Coronary artery (tissue), 2 donors: ENCODE measurements around the gene RAB36.

Source experiments
- DNase-seq: peaks from one replicate; pipeline ENCODE4 v3.0.0-alpha.2; 2017; ENCODE audit warnings: low spot score
- H3K27ac ChIP-seq, 2 donors: fragments of 200-600 bp; sonication (generic); one replicate each; pipeline ENCODE4 v1.5.1; 2016 to 2019
- H3K4me3 ChIP-seq: fragments of 200-600 bp; sonication (generic); 2 replicates; pipeline ENCODE4 v1.5.1; 2016; ENCODE audit warnings: mild to moderate bottlenecking, moderate library complexity
- TF ChIP-seq, protein P1 (sequence below): fragments of 200-600 bp; sonication (generic); IDR thresholded peaks from one replicate; pipeline ENCODE4 v1.5.1; 2019; ENCODE audit warnings: antibody characterized with exemption

Gene RAB36, protein sequence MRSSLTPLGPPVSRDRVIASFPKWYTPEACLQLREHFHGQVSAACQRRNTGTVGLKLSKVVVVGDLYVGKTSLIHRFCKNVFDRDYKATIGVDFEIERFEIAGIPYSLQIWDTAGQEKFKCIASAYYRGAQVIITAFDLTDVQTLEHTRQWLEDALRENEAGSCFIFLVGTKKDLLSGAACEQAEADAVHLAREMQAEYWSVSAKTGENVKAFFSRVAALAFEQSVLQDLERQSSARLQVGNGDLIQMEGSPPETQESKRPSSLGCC

DNA sequence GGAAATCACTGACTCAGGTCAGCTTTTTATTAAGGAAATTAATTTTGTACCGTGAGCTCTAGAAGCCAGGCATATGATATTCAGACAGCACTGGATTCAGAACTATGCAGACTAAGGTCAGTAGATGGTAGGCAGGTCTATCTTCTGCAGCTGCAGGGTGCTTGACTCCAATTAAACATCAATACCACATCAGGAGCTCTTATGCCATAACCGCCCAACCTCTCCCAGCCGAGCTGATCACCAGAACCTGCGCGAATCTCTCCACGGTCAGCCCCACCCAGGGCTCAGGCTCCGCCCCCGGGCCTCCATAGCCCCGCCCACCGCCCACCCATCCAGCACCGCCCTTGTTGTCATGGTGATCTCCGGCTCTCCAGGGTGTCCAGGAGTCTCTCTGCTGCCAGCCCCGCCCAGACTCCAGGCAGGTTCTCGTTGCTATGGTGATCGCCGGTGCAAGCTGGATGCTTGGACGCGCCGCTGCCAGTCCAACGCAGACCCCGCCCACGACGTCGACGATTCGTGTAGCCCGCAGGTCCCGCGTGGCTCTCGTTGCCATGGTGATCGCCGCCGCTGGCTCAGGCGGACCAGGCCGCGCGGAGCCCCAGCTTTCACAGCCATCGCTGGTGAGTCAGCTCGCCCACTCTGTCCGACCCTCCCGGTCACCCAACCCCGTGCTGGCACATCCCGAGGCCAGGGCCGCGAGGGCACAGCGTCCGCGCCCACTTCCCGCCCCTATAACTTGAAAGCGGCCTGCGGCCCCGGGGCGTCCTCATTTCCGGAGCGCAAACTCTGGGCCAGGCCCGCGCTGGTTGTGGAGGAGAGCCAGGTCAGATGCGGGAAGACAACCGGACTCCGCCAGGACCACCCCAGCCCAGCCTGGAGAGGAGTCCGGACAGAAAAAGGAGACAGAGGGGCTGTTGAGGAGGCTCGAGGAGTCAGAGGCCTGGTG is at the start of gene RAB36:
TSS of gene RAB36 (plus strand) at position 546 of the 946 bp plus-strand sequence. CDS start 1,140 bp downstream, outside the sequence.
- DNase-seq = peak; percentile 99
- TF ChIP-seq, protein P1, sequence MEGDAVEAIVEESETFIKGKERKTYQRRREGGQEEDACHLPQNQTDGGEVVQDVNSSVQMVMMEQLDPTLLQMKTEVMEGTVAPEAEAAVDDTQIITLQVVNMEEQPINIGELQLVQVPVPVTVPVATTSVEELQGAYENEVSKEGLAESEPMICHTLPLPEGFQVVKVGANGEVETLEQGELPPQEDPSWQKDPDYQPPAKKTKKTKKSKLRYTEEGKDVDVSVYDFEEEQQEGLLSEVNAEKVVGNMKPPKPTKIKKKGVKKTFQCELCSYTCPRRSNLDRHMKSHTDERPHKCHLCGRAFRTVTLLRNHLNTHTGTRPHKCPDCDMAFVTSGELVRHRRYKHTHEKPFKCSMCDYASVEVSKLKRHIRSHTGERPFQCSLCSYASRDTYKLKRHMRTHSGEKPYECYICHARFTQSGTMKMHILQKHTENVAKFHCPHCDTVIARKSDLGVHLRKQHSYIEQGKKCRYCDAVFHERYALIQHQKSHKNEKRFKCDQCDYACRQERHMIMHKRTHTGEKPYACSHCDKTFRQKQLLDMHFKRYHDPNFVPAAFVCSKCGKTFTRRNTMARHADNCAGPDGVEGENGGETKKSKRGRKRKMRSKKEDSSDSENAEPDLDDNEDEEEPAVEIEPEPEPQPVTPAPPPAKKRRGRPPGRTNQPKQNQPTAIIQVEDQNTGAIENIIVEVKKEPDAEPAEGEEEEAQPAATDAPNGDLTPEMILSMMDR = no peak

DNA sequence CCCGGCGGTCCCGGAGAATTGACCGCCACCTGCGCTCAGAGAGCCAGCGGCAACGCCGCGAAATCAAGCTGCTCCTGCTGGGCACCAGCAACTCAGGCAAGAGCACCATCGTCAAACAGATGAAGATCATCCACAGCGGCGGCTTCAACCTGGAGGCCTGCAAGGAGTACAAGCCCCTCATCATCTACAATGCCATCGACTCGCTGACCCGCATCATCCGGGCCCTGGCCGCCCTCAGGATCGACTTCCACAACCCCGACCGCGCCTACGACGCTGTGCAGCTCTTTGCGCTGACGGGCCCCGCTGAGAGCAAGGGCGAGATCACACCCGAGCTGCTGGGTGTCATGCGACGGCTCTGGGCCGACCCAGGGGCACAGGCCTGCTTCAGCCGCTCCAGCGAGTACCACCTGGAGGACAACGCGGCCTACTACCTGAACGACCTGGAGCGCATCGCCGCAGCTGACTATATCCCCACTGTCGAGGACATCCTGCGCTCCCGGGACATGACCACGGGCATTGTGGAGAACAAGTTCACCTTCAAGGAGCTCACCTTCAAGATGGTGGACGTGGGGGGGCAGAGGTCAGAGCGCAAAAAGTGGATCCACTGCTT is 49.4 kb upstream of the RAB36 start:
- no peak overlapping the region for H3K27ac ChIP-seq

More for the DNA sequence above, at the start of gene RAB36:
- Histone ChIP-seq H3K27ac (peak within 1 kb of the TSS; percentile 51 to 67), H3K4me3 (peak within 1 kb of the TSS; percentile 69)

DNA sequence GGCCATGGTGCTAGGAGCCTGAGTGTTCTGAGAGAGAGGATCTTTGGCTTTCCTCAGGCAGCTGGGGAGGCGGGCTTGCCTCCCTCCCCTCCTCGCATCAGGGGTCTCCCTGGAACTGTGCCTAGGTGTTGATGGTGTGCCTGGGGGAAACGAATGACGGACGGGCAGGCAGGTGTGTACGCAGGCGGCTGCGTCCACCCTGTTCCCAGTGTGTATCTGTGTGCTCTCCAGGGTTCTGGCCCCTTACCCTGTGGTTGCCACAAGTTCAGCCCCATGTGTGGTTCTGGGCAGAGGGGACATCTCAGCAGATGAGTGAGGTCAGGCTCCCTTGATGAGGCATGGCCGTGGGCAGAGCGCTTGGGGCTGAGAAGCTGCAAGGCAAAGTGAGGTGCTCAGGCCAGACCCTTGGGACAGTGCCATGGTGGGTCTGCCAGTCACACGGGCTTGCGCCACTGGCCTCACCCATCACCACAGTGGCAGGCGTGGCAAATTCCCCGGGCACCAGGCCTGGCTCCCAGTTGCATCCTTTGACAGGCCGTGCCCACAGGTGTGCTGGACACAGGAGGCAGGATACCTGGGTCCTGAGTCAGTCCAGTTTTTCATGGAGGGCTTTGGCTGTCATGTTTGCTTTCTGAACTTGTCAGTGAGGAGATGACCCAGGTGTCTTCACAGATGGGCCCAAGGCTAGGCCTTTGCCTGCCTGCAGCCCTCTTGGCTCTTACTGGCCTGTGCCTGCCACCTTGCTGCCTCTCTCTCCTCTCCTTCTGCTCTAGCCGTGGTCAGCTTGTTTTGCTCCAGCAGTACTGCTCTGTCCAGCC is 47.7 kb upstream of the RAB36 start:
- Histone ChIP-seq H3K4me3 (no peak overlapping the region), H3K27ac (peak overlapping the region in 1 of 2 donors; percentile 74)
- TF ChIP-seq, protein P1 = no peak
- DNase-seq = no peak

More for the DNA sequence above, 49.4 kb upstream of the RAB36 start:
- no peak overlapping the region for H3K4me3 ChIP-seq
- TF ChIP-seq, protein P1 = no peak
- DNase-seq = no peak

DNA sequence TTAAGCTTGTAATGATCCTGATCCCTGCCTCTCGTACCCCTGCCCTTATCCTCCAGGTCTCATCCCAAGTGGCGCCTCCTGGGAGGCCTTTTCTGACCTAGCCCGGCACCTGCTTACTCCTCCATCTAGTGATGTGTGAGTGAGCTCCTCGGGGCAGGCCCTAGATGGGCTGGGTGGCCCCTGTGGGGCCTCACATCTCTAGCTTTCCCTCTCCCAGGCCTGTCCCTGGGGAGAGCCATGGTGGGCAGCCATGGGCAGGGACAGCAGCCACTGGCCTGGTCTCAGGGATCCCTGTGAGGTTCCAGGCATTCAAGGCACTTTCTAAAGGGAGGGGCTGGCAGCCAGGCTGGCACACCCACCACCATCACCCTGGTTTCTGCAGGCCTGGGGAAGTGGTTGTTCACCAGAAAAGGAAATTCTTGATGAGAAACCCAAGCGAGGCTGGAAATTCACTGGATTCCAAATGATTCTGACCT is 47.0 kb upstream of the RAB36 start:
- Histone ChIP-seq H3K27ac (peak overlapping the region; percentile 26 to 74), H3K4me3 (peak overlapping the region; percentile 22)
- DNase-seq = no peak
- TF ChIP-seq, protein P1 = no peak

DNA sequence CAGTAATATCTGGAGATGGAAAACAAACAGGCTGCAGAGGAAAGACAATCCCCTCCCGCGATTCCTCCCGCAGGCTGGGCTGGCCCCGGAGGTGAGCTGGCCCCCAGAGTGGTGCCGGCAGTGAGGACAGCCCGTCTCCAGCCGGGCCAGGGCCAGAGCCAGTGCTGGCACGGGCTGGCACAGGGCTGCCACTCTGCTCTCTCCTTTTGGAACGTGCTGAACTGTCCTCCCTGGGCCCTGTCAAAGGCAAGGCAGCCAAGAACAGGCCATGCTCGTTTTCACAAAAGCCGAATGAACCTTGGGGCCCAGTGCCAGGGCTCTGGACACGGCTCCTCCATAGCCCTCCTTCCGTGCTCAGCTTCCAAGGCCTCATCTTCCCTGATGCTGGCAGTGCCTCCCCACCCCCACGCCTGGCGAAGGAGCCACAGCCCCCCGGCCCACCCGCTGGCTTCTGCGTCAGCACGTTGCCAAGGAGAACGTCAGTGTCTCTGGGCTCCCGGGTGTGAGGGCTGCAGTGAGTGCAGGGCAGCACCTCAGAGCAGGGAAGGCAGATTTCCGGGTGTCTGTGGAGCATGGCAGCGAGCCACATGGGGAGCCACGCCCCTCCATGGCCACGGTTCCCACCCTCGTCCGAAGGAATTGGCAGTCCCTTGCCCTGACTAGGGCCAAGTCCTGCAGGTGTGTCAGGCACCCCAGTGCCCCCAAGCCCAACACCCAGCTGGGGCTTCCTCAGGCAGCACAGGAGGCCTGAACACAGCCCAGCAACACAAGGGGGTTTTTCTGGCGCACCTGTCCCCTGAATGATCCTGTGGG is 46.4 kb upstream of the RAB36 start:
- no peak for DNase-seq
- TF ChIP-seq, protein P1 = no peak
- peak overlapping the region; percentile 22 for H3K4me3 ChIP-seq
- H3K27ac ChIP-seq = peak overlapping the region; percentile 26 to 74

DNA sequence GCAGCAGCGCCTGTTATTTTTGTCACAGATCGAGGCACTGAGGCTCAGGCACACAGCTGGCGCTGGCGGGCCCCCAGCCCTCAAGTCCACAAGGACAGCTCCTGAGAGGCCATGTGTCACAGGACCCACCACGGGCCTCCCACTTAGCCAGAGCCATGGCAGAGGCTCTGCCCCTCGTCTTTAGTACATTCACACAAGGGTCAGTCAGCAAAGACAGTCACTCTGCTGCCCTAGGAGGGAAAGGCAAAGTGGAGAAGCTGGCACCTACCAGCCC is 45.8 kb upstream of the RAB36 start:
- TF ChIP-seq, protein P1 = no peak
- Histone ChIP-seq H3K27ac (peak overlapping the region in 1 of 2 donors; percentile 74), H3K4me3 (no peak overlapping the region)
- no peak for DNase-seq
